ENCODE results near the gene OSBPL9.

DNA sequence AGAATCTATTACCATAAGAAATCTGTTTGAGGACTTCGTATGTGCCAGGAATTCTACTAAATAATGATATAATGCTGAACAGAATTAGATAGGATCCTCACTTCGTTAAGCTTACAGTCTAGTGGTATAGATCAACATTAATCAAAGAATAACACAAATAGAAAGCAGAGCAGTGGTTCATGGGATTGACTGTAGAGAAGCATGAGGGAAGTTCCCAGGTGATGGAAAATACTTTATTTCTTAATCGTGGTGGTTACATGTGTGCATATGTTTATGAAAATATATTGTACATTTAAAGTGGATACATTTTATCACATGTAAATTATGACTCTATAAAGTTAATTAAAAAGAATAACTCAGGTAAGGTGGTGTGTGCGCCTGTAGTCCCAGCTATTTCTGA is 110.5 kb downstream of the OSBPL9 start:
- TF ChIP-seq POLR2AphosphoS5 (IDR thresholded peaks at IDR 0.05; ENCODE audit: low read depth, low read length), result no peak
- TF ChIP-seq, protein P1, sequence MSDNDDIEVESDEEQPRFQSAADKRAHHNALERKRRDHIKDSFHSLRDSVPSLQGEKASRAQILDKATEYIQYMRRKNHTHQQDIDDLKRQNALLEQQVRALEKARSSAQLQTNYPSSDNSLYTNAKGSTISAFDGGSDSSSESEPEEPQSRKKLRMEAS (IDR thresholded peaks at IDR 0.05), result no peak
- no peak for TF ChIP-seq ATF3 (IDR thresholded peaks at IDR 0.05)
